Activated T-cell treated with anti-CD3 and anti-CD28 coated beads for 48 hours (primary cell): ENCODE data around the gene MAGI1.

ENCODE experiments used
- DNase-seq: peaks from one replicate; pipeline ENCODE4 v3.0.0-alpha.2; 2020; ENCODE audit warnings: low read depth

Gene MAGI1

DNA sequence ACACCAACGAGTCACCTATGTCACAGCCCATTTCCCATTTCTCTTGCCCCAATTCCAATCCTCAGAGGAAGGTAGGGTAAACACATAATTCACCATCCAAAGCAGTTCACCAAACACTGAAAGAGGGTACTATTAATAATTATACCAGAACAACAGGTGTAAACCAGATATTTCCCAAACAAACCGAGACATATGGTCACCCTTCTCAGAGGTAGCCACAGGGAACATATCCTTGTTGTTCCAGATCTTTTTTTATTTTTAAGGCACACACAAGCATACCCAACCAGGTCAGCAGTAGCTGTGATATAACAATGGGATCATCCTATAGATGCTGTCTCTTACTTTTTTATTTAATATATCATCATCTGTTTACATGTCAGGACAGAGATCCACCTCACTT, 24.7 kb downstream of the MAGI1 start:
- no peak for DNase-seq

DNA sequence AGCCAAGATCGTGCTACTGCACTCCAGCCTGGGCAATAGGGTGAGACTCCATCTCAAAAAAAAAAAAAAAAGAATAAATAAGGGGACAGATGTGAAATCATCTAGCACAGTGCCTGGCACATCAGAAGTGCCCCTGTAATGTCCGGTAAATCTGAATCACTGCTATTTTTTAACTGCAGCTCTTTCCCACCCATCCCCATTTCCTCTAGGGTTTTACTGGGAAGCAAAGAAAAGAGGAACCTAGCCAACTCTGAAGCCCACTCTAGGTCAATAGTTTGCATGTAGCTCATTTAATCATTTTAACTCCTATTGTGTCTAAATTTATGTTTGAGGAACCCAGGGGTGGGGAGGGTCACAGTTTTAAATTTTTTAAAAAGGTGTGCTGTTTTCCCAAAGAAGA, 26.0 kb downstream of the MAGI1 start:
- no peak for DNase-seq

DNA sequence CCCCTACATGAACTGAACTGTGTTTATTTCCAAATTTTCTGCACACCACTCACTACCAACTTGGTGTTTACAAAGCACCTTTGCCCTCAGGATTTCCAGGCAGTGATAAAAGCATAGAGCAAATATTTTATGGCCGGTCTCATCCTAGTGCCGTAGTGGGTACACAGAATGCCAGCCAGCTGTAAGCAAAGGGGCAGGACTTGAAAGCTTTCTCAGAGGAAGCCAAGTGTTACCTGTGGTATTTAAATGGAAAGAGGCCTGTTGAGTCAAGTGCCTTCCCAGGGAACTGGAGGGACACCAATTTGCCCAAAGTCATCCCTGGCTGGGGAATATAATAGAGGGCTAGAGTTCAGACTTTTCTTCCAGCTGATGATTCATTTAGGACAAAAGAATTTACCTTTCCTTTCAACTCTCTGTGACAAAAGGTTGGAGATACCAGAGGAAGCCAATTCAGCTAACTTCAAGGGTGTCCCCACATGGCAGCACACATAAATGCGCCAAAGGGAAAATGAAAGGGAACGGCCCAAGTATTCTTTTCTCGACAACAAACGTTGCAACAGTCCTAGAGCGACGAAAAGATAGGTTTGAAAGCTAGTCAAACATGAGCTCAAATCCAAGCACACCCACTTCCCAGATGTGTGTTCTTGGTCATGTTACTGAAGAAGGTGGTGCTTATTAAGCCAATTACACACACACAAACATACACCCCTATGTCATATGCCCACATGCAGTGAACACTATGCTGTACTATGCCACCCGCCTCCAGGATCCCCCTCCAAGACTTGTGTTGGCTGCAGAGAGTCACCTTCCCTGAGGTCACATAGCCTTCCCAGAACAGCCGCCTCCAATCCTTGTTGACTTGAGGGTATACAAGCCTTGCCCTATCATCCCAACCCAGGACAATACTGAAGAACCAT, 27.7 kb downstream of the MAGI1 start:
- DNase-seq, result no peak

DNA sequence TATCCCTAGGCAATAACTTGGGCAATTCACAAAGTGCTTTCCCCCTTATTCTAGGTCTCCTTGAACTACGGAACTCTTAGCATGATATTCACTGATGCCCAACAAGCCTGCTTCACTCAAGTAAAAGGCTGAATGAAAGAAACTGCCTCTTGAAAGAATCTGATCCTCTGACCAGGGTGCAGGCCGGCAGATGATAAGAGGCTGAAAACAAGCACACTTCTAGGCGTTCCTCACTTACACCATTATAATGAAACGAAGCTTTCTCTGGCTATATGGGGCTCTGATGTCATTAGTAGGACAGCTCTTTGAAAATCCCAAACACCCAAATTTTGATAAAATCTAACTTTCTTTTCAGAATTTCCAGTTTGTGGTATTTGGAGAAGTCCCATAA, 28.4 kb downstream of the MAGI1 start:
- DNase-seq, result no peak

DNA sequence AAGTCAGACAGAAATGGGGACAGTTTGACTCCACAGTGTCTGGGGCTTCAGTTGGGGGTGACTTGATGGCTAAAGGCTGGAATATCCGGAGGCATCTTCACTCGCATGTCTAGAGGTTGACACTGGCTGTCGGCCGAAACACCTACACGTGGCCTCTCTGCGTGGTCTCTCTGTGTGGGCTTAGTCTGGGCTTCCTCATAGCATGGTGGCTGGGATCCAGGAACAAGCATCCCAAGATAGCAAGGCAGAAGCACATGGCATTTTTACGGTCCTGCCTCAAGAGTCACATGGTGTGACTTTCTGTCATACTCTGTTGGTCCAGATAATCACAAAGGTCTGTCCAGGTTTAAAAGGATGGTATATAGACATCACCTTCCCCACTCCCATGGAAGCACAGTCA, 34.5 kb downstream of the MAGI1 start:
- DNase-seq, result no peak

DNA sequence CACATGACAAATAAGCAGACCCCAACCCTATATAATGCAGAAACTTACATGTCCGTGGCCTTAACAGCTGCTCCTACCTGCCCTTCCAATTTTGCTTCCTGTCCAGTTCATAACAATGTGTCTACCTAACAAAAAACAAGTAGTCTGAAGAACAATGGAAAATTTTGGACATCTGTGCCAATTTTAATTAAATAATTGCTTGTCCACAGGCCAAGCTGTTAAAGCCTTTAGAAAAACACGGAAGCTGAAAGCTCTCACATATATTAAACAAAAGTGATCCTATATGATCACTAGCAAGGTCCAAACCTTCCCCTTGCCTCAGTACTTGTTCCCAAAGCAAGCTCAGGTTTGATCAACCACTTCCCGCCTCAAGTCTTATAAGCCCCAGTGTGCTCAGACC, 37.1 kb downstream of the MAGI1 start:
- no peak for DNase-seq

DNA sequence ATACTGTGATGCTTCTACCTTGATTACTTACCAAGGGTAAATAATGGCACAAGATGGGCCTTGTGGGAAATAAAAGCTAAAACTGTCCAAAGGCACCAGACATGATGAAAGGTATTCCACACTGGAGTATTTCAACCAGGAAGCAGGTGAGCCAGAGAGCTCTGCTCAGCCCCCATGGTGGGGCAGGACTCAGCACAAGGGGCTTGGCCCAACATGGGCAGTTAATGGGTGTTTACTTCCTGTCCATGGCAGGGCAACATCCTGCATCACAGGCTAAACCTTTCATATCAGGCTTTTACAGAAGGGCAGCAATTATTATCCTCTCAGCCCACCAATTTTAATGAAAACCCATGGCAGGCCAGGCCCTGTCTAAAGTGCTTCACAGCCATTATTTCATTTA, 38.2 kb downstream of the MAGI1 start:
- no peak for DNase-seq

DNA sequence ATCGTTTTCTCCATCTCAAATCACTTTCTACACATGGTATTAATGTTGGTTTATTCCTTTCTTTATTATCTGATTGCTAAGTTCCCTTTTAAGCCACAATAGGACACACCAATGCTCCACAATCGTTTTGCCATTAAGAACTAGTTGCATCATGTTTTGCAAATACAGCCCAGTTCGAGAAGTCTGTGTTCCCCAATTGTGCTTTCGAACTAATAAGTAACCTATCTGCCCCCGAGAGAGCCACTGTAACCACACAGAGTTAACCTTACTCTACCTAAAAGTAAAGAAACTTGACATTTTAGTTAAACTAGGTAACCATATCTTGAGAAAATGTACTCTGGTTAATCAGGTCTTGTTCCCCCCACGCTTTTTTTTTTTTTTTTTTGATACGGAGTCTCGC, 39.1 kb downstream of the MAGI1 start:
- DNase-seq, result no peak

DNA sequence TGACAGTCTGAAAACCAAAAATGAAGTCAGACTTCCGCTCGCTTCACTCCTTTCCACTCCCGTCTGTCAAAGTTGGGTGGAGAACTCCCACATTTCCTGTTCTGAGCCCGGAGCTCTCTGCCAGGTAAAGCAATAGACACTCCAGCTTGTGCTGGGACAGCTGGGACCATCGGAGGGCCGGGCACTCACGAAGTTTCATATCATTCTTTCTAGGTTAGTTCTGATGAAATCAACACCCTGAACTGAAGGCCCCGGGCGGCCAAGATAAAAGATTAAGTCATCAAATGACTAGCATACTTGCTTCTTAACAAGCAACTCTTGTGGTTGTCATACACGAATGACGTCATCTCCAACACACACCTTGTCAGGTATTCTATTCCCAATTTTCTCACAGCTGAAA, 42.1 kb downstream of the MAGI1 start:
- no peak for DNase-seq

DNA sequence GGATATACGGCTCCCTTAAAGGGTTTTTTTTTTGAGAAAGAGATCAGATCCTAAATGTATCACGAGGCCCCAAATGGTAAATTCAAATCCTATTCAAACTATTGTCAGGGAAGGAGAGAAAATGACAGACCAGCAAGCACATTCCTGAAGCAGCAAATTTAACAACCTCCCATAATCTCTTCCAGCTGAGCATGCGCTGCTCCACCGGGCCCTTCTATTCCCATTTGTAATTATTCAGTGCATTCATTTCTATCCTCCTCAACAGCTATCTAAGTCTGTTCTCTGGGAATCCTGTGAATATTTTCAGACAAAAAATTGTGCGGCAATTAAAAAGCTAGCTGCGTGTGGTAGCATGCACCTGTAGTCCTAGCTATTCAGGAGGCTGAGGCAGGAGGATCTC, 43.2 kb downstream of the MAGI1 start:
- no peak for DNase-seq

DNA sequence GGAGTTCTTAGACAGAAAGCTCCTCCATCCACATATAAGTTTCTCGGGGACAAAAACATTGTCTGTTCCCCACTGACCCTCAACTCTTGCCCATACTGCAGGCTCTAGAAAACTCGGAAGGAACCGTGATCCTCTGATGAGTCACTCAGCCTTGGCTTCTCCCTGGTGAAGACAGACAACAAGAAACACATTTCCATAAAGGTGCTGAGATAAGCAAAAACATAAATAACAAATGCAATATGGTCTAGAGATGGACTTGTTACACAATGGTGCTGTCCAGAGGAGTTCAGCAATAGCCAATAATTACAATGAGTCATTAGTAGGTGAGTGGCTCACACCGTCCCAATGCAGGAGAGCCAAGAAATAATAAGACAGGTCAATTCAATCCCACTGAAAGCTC, 43.7 kb downstream of the MAGI1 start:
- DNase-seq, result no peak

DNA sequence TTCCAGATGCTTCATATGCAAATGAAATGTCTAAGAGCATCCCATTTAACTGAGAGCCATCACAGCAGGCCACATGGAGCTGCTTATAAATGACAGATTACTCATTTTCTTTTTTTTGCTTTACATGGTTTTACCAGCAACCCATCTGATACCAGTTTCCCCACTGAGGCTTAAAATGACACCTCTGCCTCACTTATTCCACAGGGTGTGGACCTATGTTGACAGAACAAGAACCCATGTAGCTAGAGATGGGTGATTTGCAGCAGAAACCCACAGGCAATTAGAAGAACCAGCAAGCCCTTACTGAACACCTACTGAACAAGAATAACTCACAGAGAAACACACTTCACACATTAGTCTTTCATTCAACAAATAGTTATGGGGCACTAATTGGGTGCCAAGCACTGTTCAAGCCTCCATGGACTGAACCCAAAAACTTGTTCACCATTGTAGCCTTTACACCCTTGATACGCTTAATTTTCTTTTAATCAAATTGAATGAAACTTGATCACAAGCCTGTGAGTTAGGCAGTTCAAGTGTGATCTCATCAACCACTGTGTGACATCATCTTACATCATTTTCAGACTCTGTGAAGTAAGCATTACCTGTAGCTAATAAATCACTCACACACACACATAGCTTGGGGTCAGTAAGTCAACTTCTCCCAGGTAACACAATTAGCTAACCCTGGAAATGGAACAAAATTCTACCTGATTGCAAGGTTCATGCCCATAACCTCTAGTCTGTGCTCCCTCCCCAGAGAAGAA, 45.4 kb downstream of the MAGI1 start:
- DNase-seq, result no peak

DNA sequence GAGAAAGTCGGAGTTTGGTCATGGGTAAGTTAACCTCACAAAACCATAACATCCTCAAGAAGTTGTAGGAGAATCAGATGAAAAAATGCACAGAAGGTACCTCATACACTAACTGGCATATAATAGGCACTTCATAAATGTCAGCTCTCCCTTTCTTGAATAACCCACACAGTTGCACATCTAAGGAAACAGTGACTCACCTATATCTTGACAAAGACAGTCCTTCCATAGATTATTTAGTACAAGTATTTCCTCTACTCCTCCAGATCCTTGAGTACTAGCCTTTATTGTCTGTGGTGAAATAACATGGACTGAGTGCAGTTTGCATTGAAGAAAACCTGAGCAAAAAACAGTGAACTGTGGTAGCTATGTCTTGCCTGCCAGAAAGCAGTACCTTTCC, 46.6 kb downstream of the MAGI1 start:
- no peak for DNase-seq

DNA sequence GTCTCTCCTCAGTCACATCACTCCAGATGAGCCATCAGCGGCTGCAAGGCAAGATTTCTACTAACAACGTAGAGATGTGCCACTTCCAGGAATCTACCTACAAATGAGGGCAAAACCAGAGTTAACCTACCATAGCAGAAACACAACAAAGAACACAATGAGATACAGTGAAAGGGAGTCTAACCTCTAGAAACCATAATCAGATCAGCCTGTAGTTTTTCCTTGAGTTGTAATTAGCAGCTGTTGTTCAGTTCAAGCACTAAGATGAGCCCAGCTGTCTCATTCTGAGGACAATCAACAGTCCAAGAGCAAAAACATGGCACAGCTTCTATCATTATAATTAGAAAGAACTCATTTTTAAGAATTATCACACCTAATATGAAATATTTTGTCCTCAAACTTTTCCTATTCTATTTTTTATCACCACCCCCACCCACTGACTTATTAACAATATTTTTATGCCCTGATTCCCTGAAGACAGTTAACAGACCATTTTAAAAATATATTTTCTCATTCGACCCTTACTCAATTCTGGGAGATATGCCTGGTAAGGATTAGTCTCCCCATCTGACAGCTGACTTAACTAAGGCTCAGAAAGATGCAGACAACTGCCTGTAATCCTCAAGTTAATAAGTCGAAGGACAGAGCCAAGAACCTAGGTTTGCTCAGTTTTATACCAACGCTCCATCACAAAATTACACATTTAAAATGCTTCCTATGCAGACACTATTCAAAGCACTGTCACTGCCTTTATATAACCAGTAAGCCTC, 50.1 kb downstream of the MAGI1 start:
- no peak for DNase-seq

DNA sequence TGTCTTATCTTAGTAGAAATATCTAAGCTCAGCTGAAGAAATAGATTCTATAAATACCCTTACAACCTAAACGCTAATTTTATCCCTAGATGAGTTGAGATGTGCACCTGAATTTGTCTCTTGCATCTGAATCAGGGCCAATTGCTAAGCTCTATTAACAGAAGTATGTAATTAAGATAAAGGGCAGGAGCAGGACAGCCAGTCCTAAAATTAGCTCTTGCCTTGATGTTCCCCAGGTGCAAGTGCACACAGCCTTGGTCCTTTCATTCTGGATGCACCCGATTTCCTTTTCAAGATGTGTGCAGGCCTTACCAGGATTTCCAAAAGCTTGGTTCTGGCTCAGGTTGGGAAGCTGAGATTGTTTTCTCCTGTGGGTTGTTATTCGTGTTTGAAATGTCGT, 52.4 kb downstream of the MAGI1 start:
- no peak for DNase-seq

DNA sequence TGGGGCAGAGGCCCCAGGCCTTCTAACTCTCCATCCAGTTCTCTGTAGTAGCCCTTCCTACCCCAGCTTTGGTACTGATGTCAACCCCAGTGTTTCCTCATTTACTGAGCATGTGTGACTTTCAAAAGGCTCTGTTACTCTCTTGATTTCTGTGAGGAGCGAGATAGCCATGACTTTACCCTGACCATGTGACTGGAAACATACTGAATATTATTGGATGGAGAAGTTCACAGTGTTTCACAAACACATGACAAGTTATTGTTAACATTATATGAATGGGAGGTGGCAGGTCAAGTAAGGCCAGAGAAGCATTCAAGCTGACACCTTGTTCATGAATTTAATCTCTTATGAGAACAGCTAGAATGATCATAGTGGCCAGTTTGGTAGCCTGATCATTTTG, 53.7 kb downstream of the MAGI1 start:
- no peak for DNase-seq

DNA sequence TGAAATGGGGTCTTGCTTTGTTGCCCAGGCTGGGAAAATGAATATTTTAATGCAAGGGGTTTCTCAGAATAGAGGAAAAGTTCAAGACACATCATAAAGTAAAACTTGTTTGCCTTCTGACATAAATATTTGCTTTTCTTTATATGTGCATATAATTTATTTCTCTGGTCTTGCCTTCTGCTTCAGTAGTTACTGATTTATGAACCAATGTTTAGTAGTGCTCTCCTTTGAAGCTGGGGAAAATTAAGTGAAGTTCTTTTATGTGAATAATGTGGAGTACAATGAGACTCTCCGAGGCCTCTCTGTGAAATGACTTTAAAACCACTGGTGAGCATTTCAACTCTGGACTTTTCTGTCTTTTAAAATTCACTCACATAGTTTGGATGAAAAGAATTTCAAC, 55.6 kb downstream of the MAGI1 start:
- DNase-seq, result no peak

DNA sequence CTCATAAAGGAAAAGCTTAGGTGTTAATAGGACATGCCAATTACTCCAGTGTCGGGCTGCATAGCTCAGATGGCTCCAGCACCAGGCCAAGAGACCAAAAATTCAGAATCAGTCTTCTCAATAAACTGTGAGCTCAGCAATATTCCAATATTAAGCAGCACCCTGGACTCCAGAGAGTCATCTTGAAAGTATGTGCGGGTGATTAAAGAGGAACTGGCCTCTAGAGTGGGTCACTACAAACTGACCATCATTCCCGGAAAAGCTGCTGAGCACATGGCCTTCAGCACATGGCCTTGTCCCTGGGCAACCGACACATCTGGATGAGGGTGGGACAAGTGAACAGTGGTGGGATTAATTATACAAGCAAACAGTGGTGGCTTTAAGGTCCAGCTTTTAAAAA, 59.0 kb downstream of the MAGI1 start:
- DNase-seq, result no peak

DNA sequence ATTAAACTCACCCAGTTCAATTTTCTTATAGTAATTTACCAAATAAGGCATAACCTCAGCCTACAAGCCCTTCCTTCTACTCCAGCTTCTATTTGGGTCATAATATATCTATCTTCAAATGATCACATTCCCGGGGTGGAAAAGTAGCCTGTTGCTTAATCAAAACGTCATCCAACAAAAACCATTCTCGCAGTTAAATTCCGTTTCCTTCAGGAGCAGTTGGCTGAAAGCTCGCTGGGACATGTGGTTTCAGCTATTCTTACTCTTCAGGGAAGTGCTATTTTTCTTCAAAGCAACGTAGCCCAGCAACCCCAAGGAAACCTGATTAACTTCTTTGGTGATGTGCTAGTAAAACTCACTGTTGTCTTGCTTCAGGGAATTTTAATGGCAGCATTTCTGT, 59.6 kb downstream of the MAGI1 start:
- DNase-seq, result no peak

DNA sequence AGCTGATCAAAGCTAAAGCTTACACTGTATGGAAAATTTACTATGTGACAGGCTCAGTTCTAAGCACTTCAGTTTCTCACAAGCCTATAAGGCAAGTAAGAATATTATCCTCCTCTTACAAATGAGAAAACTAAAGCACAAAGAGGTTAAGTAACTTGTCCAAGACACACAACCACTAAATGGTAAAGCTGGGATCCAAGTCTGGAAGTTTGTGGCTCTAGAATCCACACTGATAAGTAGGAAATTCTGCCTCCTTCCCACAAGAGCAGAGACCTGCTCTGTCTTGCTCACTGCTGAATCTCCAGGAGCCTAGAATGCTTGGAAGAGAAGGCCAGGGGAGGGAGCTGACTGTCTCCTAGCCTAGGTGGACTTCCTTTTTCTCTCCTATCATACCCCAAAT, 60.6 kb downstream of the MAGI1 start:
- no peak for DNase-seq

DNA sequence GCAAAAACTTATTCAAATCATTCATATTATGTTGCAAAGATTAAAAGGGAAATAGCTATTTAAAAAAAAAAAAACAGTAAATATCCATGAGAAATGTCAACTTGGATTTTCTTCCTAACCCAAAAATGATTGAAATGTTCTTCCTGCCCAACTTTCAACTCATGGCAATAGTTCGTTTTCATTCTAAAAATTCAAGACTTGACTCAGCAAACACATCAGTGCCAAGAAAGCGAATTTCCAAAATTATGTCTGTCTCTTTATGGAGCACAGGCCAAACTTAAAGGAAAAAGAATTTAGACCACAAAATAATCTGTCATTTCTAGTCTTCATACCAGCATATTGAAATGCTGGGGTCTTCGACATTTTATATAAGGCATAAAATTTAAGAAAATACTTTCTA, 63.7 kb downstream of the MAGI1 start:
- DNase-seq, result no peak

DNA sequence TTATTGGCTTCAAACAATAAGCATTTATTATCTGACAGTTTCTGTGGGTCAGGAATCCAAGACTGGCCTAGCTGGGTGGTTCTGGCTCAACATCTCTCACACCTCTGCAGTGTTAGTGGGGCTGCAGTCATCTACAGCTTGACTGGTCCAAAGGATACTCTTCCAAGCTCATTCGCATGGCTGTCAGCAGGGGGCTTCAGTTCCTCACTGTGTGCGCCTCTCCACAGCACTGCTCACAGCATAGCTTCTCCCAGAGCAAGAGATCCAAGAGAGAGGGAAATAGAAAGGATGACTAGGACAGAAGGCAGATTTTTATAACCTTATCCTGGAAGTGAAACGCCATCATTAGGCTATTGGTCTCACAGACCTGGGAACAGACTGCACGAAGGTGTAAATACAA, 64.2 kb downstream of the MAGI1 start:
- DNase-seq, result no peak

DNA sequence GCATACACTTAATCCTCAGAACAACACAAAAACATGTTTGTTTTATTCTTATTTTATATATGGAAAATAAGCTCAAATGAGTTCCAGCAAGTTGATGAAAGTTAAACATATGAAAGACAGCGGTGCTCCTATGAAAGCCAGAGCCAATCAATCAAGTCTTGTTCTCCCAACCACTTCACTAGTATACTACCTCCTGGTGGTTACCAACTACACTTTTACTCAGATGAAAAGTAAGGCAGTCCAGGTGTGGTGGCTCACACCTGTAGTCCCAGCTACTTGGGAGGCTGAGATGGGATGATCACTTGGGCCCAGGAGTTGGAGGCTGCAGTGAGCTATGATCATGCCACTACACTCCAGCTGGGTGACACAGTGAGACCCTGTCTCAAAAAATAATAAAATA, 66.0 kb downstream of the MAGI1 start:
- no peak for DNase-seq
